ENCODE measurements around the gene ZCCHC10.
"Not testable (repeated sequence)": the region's sequence is repeated elsewhere in the genome, so short reads cannot be mapped to it uniquely, and the experiment has no call there.

Gene ZCCHC10

GRCh38 chr5:132979367-132979940 is 46.9 kb downstream of the ZCCHC10 start:
- no peak for DNase-seq (ENCODE audit: low read depth)

DNA sequence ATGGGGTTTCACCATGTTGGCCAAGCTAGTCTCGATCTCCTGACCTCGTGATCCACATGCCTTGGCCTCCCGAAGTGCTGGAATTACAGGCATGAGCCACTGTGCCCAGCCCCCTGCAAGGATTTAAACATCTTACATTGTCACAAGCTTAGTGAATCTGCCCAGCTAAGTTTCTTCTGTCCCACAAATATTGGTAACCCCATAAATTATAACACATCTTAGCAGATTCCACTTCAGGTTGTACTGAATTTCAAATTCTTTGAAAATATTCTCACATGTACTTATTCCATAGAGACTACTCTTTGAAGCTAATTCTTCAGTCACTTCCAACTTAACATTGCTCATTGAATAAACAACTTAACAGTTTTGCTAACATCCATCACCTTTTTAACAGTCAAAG is 49.5 kb downstream of the ZCCHC10 start:
- DNase-seq (ENCODE audit: low read depth), result no peak

DNA sequence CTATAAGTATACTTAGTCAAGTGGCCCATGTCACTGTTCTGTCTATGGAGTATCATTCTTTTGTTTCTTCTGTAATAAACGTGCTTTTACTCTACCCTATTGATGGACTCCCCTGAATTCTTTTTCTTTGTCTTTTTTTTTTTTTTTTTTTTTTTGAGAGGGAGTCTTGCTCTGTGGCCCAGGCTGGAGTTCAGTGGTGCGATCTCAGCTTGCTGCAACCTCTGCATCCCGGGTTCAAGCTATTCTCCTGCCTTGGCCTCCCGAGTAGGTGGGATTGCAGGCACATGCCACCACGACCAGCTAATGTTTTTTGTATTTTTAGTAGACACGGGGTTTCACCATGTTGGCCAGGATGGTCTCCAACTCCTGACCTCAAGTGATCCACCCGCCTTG is 53.9 kb downstream of the ZCCHC10 start:
- DNase-seq (ENCODE audit: low read depth), result not testable (repeated sequence)

DNA sequence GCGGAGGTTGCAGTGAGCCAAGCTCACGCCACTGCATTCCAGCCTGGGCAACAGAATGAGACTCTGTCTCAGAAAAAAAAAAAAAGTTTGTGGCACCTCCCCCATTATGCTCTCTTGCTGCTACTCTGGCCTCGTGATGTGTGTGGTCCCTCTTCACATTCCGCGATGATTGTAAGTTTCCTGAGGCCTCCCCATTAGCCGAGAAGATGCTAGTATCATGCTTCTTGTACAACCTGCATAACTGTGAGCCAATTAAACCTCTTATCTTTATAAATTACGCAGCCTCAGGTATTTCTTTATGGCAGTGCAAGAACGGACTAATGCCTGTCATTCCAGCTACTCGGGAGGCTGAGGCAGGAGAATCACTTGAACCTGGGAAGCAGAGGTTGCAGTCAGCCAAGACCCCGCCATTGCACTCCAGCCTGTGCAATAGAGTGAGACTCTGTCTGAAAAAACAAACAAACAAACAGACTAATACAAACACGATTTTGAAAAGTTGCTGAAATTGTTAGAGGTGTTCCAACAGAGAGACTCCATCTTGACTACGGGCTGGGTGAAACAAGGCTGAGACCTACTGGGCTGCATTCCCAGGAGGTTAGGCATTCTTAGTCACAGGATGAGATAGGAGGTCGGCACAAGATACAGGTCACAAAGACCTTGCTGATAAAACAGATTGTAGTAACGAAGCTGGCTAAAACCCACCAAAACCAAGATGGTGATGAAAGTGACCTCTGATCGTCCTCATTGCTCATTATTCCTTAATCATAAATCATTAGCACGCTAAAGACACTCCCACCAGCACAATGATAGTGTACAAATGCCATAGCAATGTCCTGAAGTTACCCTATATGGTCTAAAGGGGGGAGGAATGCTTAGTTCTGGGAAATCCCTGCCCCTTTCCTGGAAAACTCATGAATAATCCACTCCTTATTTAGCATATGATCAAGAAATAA is 54.6 kb downstream of the ZCCHC10 start:
- no peak for DNase-seq (ENCODE audit: low read depth)

DNA sequence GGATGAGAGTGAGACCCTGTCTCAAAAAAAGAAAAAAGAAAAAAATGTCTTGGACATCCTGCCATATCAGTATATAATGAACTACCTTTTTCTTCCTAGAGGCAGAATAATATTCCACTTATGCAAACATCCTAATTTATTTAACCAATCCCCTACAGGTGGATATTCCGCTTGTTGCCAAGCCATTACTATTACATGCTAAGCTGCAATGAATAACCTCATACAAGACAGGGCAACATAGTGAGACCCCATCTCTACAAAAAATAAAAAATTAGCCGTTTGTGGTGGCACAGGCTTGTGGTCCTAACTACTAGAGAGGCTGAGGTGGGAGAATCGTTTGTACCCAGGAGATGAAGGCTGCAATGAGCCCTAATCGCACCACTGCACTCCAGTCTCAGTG is 61.2 kb downstream of the ZCCHC10 start:
- DNase-seq (ENCODE audit: low read depth), result no peak

DNA sequence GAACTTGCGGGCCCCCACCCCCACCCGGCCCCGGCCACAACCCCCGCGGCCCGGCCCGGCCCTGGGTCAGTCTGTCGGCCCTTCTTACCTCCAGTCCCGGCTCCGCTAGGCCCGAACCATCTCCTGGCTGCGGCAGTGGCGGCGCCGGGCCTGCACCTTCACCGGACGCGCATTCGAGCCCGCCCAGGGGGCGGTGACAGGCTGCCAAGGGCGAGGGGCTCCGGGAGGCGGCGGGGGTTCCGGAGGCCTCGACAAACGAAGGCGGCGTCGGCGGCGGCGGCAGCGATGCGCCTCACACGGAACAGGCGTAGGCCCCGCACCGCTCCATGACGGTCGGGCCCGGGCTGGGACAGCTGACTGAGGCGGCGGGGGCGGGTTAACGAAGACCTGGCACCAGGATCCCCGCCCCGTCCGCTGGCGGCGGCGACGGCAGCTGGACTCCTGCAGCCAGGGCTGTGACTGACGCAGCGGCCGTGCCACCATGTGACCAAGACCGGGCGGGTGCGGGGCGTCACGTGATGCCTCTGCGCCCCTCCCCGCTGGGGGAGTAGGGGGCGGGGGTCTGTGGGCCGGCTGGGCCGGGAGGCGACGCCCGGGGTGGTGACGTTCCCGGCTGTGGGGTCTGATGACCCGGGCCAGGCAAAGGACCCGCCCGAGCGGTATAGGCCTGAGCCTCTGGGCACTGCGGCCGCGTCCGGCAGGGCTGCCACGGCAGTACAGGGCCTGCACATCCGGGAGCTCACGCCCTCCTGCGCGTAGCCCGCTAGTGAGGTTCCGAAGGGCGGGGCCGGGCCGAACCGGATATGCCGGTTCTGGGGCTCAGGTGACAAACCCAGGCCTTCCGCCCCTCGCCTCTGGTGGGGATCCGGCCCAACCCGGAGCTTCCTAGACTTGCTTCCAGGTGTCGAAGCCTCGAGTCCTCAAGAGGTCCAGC is 62.9 kb downstream of the ZCCHC10 start, which contains the start of gene AFF4:
Gene AFF4 (minus strand): TSS at position 464 of the 934 bp plus-strand sequence. CDS start 26,445 bp downstream, outside the sequence.
- DNase-seq (ENCODE audit: low read depth), result peak; percentile 72

DNA sequence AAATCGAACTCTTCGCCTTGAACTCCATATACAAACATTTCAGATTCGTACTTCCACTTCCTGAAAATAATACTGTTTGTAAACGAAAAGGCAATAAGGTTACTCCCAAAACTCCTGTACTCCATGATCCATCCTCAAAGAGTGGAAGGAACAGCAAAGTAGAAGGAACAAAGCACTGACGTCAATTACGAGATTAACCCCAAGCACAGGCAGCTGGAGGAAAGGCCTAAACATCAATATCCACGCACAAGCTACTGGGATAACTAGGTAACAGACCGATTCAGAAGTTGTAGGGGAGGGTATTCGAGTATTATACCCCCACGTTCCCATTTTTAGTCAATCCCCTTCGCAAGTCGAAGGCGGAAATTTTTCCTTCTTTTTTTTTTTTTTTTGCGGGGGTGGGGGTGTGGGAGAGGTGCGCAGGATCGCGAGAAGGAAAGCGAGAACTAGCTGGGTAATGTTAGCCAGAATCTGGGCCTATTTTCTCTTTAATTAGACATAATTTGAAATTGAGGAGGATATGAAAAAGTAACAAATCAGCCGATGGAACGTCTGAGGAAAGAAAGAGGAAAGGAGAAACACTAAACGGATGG is 63.8 kb downstream of the ZCCHC10 start:
- DNase-seq (ENCODE audit: low read depth), result no peak

DNA sequence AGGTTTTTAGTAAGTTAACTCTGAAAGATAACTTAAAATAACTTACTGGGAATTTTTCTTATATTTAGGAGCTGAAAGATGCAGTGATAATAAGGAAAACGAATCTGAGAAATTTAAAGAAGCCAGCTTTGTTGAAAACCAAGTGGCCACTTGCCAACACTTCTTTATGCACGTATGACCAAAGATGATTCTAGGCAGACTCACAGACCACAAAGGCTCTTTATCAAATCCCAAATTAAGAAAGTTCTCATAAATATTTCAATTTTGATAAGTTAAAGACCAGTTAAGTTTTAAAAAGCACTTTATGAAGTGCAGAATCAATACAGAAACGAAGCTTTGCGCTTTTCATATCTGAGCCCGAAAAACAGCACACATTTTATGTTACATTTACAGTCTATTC is 64.5 kb downstream of the ZCCHC10 start:
- DNase-seq (ENCODE audit: low read depth), result no peak

DNA sequence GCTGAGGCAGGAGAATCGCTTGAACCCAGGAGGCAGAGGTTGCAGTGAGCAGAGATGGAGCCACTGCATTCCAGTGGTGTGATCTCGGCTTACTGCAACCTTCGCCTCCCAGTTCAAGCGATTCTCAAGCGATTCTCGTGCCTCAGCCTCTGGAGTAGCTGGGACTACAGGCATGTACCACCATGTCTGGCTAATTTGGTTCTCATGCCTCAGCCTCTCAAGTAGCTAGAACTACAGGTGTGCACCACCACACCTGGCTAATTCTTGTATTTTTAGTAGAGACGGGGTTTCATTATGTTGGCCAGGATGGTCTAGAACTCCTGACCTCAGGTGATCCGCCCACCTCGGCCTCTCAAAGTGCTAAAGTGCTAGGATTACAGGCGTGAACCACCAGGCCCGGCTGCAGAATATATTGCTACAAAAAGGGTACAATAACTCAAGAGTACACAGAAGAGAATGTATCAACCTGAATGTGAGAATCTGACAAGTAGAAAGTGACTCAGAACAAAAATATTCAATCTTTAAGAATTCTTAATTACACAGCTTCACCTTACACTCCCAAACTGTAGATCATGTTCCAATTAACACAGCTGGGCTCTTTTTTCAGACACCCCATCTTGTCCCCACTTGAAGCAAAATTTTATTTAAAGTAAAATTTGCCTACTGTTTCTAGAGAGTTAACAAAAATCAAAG is 65.1 kb downstream of the ZCCHC10 start:
- DNase-seq (ENCODE audit: low read depth), result not testable (repeated sequence)

- not testable (repeated sequence) for DNase-seq (ENCODE audit: low read depth)
Measured at GRCh38 chr5:132956166-132956799, 70.1 kb downstream of the ZCCHC10 start.

- DNase-seq (ENCODE audit: low read depth), result no peak
Measured at GRCh38 chr5:132953710-132954109, 72.6 kb downstream of the ZCCHC10 start.

- no peak for DNase-seq (ENCODE audit: low read depth)
Measured at GRCh38 chr5:132952829-132953228, 73.5 kb downstream of the ZCCHC10 start.

DNA sequence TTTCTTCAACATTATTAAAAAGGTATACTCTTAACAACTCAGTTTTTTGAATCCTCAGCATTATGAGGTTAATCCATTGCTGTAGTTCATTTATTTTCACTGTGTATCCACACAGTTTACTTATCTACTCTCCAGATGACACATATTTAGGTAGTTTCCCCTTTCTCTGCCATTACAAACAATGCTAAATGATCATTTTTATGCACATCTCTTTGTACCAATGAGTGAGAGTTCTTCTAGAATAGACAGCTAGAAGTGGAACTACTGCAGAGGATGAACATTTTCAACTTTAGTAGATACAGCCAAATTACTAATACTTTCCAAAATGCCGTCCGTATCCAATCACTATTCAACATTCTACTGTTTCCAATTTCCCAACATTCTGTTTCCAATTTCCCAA is 74.5 kb downstream of the ZCCHC10 start:
- DNase-seq (ENCODE audit: low read depth), result no peak

GRCh38 chr5:132949136-132949535 is 77.2 kb downstream of the ZCCHC10 start:
- DNase-seq (ENCODE audit: low read depth), result no peak

DNA sequence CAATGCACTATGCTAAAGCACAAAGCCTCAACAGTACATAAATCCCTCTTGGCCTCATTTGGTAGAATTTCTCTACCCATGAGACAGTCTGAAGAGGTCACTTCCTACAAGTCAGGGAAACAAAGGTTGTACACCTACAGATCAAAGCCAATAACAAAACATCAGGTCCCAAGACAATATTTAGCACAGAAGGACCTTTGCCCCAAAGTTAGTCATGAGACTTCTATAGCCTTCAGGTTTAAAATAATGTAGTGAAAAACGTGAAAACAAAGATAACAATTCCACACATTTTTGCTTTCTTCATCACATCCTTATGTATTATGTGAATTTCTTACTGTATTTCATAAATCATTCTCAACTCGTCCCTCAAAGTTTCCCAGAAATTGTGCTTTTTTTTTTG is 78.7 kb downstream of the ZCCHC10 start:
- no peak for DNase-seq (ENCODE audit: low read depth)
